Measurements from ENCODE around the gene CD58. TPM values are rescaled to one million over a fixed set of nuclear protein-coding genes. Genes with fewer than 3 reads are reported as not detected.

CD58 gene
- total and polyA plus RNA-seq, 9 of the 15 experiments (the other 6 are each of a cell fraction or from before 2014, with no cell fraction given) = 18.1 to 113 (median 37.4) TPM

GRCh38 chr1:116475850-116476218, 95.0 kb downstream of the CD58 start:
- Histone ChIP-seq H3K9me1 (ENCODE audit: control insufficient read depth, insufficient read depth, low read length) (no peaks in the 10 kb centered on the region), H3K4me1 (replicated peaks in 1 of 2; ENCODE audit: control insufficient read depth in 2 of 2, insufficient read depth in 2 of 2, low read length in 2 of 2) (peaks cover 25 to 27% of the 10 kb centered on the region in 2 experiments; a peak in 4 of 5 replicates), H3K9ac (ENCODE audit: insufficient read depth in 1 of 2, low read depth in 2 of 2, low read length in 2 of 2) (peak overlapping the region in 1 of 2 experiments; percentile 23; a peak in 1 of 4 replicates), H3K4me2 (ENCODE audit: insufficient read depth, low read length) (no peak overlapping the region; the same call in 1 of the 2 replicates), H3K36me3 (ENCODE audit: control insufficient read depth, insufficient read depth, low read length) (no peaks in the 10 kb centered on the region), H4K20me1 (replicated peaks; ENCODE audit: control insufficient read depth, insufficient read depth, low read length) (no peaks in the 10 kb centered on the region), H3K79me2 (ENCODE audit: control insufficient read depth, insufficient read depth, low read length) (no peaks in the 10 kb centered on the region), H3K4me3 (no peak overlapping the region), H3K9me3 (replicated peaks; ENCODE audit: control insufficient read depth, insufficient read depth, low read depth, low read length) (no peaks in the 10 kb centered on the region), H2AFZ (ENCODE audit: low read depth, low read length) (no peak overlapping the region; the same call in 1 of the 2 replicates), H3K27ac (ENCODE audit: extremely low read depth, low read depth, low read length) (no peak overlapping the region), H3K27me3 (ENCODE audit: control insufficient read depth in 2 of 2, insufficient read depth in 2 of 2, low read length in 2 of 2) (no peaks in the 10 kb centered on the region)
- intact Hi-C loops (cut with micrococcal nuclease) = loop anchor here (5.0 kb wide), 1 partner anchor 59 kb away; no protein-coding TSS in a partner anchor
- DNase-seq (ENCODE audit: extremely low read depth in 1 of 4, low spot score in 3 of 4) (no peak), FAIRE-seq (no peak), ATAC-seq (no peak)
- in situ Hi-C loops (cut with MboI) = no loop called here
- ChIA-PET POLR2A (interaction anchor here (1.6 to 2.8 kb wide), 2 partner anchors 9 kb away, joined by 8 to 13 read pairs; no protein-coding TSS in a partner anchor), CTCF (ENCODE audit: low intra/inter-chr PET ratio) (interaction anchor here (0.5 kb wide), 1 partner anchor 115 kb away, joined by 3 read pairs; no protein-coding TSS in a partner anchor)
- TF ChIP-seq POLR2B (IDR thresholded peaks at IDR 0.05; ENCODE audit: low read depth, partially characterized antibody) (no peak), CHD2 (IDR thresholded peaks at IDR 0.05; ENCODE audit: low read depth, low read length) (no peak), MEF2A (IDR thresholded peaks at IDR 0.05; ENCODE audit: control insufficient read depth, low read depth, low read length) (no peak), JUND (IDR thresholded peaks at IDR 0.05; ENCODE audit: borderline replicate concordance, low read depth, low read length) (no peak), JUND (tag; IDR thresholded peaks at IDR 0.05; ENCODE audit: borderline replicate concordance, low read depth, low read length) (no peak), RBM22 (IDR thresholded peaks at IDR 0.05; ENCODE audit: low read depth, low read length, poor library complexity, severe bottlenecking) (no peak), BCL6 (CRISPR knock-in tag; IDR thresholded peaks at IDR 0.05) (no peak), RCOR1 (IDR thresholded peaks at IDR 0.05; ENCODE audit: borderline replicate concordance in 1 of 2, low read depth in 2 of 2, low read length in 2 of 2) (no peak), POU5F1 (IDR thresholded peaks at IDR 0.05; ENCODE audit: borderline replicate concordance, low read depth, low read length, partially characterized antibody) (no peak), ZNF57 (CRISPR knock-in tag; IDR thresholded peaks at IDR 0.05) (no peak)
- 56% methylated on average over 7 of the region's 7 CpGs for WGBS (ENCODE audit: insufficient coverage, low coverage, missing lambda C conversion rate)
- no TSS peak for BruUV-seq (replicated peaks)
